GM19035 (cell line): Measurements from ENCODE around the gene SHROOM2.
A peak's percentile ranks its signal among the peaks of the same experiment; 100 is the strongest.

Experiments used
- ATAC-seq: cut with Tn5 transposase; IDR thresholded peaks from one replicate; pipeline ENCODE4 v1.9.1; 2021; ENCODE audit not compliant: unreplicated experiment

SHROOM2 gene

GRCh38 chrX:9927698-9928482, 141.7 kb downstream of the SHROOM2 start:
- no peak for ATAC-seq

- no peak for ATAC-seq
Measured at GRCh38 chrX:9935436-9935835, 149.2 kb downstream of the SHROOM2 start.

- ATAC-seq = no peak
Measured at GRCh38 chrX:9937761-9938160, 151.5 kb downstream of the SHROOM2 start.

GRCh38 chrX:9938516-9938915, 152.3 kb downstream of the SHROOM2 start:
- ATAC-seq = no peak

GRCh38 chrX:9940421-9940820, 154.2 kb downstream of the SHROOM2 start:
- no peak for ATAC-seq

GRCh38 chrX:9942086-9942485, 155.9 kb downstream of the SHROOM2 start:
- peak; percentile 91 for ATAC-seq

GRCh38 chrX:9943420-9943819, 157.2 kb downstream of the SHROOM2 start:
- ATAC-seq = no peak

- no peak for ATAC-seq
Measured at GRCh38 chrX:9947131-9947794, 161.0 kb downstream of the SHROOM2 start.

GRCh38 chrX:9948406-9948805, 162.2 kb downstream of the SHROOM2 start:
- ATAC-seq = no peak

GRCh38 chrX:9952300-9952699, 166.1 kb downstream of the SHROOM2 start:
- no peak for ATAC-seq

GRCh38 chrX:9953396-9953795, 167.2 kb downstream of the SHROOM2 start:
- ATAC-seq = no peak

GRCh38 chrX:9955506-9955905, 169.3 kb downstream of the SHROOM2 start:
- no peak for ATAC-seq

GRCh38 chrX:9957743-9958142, 171.5 kb downstream of the SHROOM2 start:
- no peak for ATAC-seq

GRCh38 chrX:9958183-9958582, 172.0 kb downstream of the SHROOM2 start:
- no peak for ATAC-seq

- ATAC-seq = no peak
Measured at GRCh38 chrX:9961750-9962149, 175.5 kb downstream of the SHROOM2 start.

GRCh38 chrX:9966775-9967408, 180.7 kb downstream of the SHROOM2 start, which contains the start of gene CLDN34:
Gene CLDN34, plus strand, starts transcription at chrX:9967358. Its CDS starts 0 bp downstream, at chrX:9967358.
- no peak for ATAC-seq

- ATAC-seq = no peak
Measured at GRCh38 chrX:9977635-9978034, 191.4 kb downstream of the SHROOM2 start.

GRCh38 chrX:9980401-9980800, 194.2 kb downstream of the SHROOM2 start:
- ATAC-seq = no peak

GRCh38 chrX:9980927-9981326, 194.7 kb downstream of the SHROOM2 start:
- ATAC-seq = no peak

GRCh38 chrX:9983441-9983840, 197.2 kb downstream of the SHROOM2 start:
- no peak for ATAC-seq

GRCh38 chrX:9983846-9984245, 197.6 kb downstream of the SHROOM2 start:
- no peak for ATAC-seq

GRCh38 chrX:9988762-9989161, 202.5 kb downstream of the SHROOM2 start:
- no peak for ATAC-seq
